ENCODE measurements around the gene ZDHHC24. TPM values are rescaled to one million over a fixed set of nuclear protein-coding genes. Genes with fewer than 3 reads are reported as not detected.

ZDHHC24 gene
- total RNA-seq, 1 experiment from 2014 or later = 26.9 TPM

DNA sequence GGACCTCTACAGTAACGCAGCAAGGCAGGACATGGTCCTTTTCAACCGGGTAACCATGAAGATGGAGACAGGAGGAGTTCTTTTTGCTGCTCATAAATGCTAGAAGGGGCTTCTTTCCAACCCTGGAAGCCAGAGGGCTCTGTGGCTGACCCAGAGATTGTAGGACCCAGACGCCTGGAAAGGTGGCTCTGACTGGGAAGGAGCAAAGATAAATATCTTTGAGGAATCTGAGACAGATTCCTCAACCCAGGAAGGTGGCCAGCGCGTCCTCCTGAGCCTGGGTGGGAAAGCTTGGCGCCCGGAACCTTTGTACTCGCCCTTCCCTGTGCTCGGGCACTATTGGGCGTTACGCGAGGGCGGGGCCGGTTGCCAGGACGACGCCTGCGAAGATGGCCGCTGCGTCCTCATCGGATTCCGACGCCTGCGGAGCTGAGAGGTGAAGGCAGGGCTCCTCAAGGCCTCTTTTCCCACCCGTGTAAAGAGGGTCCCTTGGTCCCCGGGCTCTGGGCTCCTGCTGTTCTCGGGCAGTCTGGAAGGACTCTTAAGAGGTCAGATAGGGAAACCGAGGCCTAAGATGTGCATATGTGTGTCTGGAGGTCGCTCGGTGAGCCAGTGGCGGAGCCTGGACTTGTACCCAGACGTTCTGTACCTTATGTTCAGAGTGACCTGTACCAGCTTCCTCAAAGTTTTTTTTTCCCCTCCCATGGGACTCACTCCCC, 35.4 kb downstream of the ZDHHC24 start, which contains the start of gene BBS1:
TSS of gene BBS1 (plus strand) at position 365 of the 719 bp plus-strand sequence. CDS start at position 390, 25 bp downstream.
- peaks cover 5% of the 10 kb centered on the region for H3K4me1 ChIP-seq
- no peaks in the 10 kb centered on the region for H3K27me3 ChIP-seq (replicated peaks; ENCODE audit: control insufficient read depth, insufficient read depth, low read length)
- peak within 1 kb of the TSS; percentile 52 for H3K4me3 ChIP-seq (ENCODE audit: low read depth, low read length)
- no peaks in the 10 kb centered on the region for H3K9me3 ChIP-seq
- H3K9me3 Mint-ChIP-seq (ENCODE audit: unreplicated experiment) = no peaks in the 10 kb centered on the region
- peak within 1 kb of the TSS; percentile 93 for H3K27ac Mint-ChIP-seq (ENCODE audit: unreplicated experiment)
- TF ChIP-seq, protein P1, sequence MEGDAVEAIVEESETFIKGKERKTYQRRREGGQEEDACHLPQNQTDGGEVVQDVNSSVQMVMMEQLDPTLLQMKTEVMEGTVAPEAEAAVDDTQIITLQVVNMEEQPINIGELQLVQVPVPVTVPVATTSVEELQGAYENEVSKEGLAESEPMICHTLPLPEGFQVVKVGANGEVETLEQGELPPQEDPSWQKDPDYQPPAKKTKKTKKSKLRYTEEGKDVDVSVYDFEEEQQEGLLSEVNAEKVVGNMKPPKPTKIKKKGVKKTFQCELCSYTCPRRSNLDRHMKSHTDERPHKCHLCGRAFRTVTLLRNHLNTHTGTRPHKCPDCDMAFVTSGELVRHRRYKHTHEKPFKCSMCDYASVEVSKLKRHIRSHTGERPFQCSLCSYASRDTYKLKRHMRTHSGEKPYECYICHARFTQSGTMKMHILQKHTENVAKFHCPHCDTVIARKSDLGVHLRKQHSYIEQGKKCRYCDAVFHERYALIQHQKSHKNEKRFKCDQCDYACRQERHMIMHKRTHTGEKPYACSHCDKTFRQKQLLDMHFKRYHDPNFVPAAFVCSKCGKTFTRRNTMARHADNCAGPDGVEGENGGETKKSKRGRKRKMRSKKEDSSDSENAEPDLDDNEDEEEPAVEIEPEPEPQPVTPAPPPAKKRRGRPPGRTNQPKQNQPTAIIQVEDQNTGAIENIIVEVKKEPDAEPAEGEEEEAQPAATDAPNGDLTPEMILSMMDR (IDR thresholded peaks at IDR 0.05; ENCODE audit: insufficient read depth in 1 of 2, low read depth in 1 of 2, low read length in 1 of 2, severe bottlenecking in 1 of 2, unreplicated experiment in 1 of 2) = no peak
- BruUV-seq (replicated peaks) = no TSS peak
- DNase-seq = peak; percentile 94 to 96
- ChIA-PET CTCF (interaction anchor here (0.6 to 1.1 kb wide), 5 partner anchors 19 to 168 kb away, joined by 3 to 6 read pairs (median 4); partner anchors contain the start of genes CCDC87 and CCS), POLR2A (interaction anchor here (0.6 to 1.4 kb wide), 4 partner anchors 30 to 168 kb away, joined by 4 to 6 read pairs (median 4); partner anchors contain the start of genes DPP3 and PELI3)
- H3K4me3 Mint-ChIP-seq (ENCODE audit: unreplicated experiment) = peak within 1 kb of the TSS; percentile 97
- peaks cover 8% of the 10 kb centered on the region for H3K4me1 Mint-ChIP-seq (ENCODE audit: low read depth, unreplicated experiment)
- no peaks in the 10 kb centered on the region for H3K27me3 Mint-ChIP-seq (ENCODE audit: insufficient read depth, unreplicated experiment)
- H3K36me3 ChIP-seq (ENCODE audit: control insufficient read depth, insufficient read depth, low read length) = no peaks in the 10 kb centered on the region
- peaks cover 19% of the 10 kb centered on the region for H3K36me3 Mint-ChIP-seq (ENCODE audit: insufficient read depth, unreplicated experiment)
- intact Hi-C loops (cut with micrococcal nuclease; ENCODE audit: unreplicated experiment) = loop anchor here (1.0 kb wide), 1 partner anchor 30 kb away; the partner anchor contains the start of gene DPP3

DNA sequence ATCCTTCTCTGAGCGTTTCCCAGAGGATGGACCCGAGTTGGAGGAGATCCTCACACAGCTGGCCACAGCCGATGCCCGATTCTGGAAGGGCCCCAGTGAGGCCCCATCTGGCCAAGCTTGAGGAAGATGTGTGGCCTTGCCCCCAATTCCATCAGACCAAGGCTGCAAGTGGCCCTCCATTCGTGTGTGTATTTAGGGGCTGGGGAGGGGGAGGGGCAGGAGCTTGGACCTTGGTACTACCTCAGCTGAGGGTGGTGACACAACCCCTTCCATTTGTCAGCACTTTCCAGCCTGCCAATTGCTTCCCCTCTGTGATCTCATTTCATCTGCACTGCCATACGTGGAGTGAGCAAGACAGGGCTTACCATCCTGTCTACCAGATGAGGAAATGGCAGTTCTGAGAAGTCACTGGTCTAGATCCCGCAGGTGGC, 36.7 kb downstream of the ZDHHC24 start:
- H3K27me3 ChIP-seq (replicated peaks; ENCODE audit: control insufficient read depth, insufficient read depth, low read length) = no peaks in the 10 kb centered on the region
- H3K4me1 ChIP-seq = peaks cover 5% of the 10 kb centered on the region
- POLR2A ChIA-PET = interaction anchor here (1.0 kb wide), 1 partner anchor 107 kb away, joined by 3 read pairs; the partner anchor contains the start of gene RBM14
- Mint-ChIP-seq H3K9me3 (ENCODE audit: unreplicated experiment) (no peaks in the 10 kb centered on the region), H3K4me3 (ENCODE audit: unreplicated experiment) (no peak overlapping the region), H3K27me3 (ENCODE audit: insufficient read depth, unreplicated experiment) (no peaks in the 10 kb centered on the region), H3K27ac (ENCODE audit: unreplicated experiment) (peak overlapping the region; percentile 93), H3K4me1 (ENCODE audit: low read depth, unreplicated experiment) (peaks cover 8% of the 10 kb centered on the region), H3K36me3 (ENCODE audit: insufficient read depth, unreplicated experiment) (peaks cover 13% of the 10 kb centered on the region)
- 0 out of 2 replicates have a peak, but pooled peaks cover 1% of the 10 kb centered on the region for H3K36me3 ChIP-seq (ENCODE audit: control insufficient read depth, insufficient read depth, low read length)
- intact Hi-C loops (cut with micrococcal nuclease; ENCODE audit: unreplicated experiment) = no loop called here
- DNase-seq = no peak
- no peaks in the 10 kb centered on the region for H3K9me3 ChIP-seq
- TF ChIP-seq, protein P1 (IDR thresholded peaks at IDR 0.05; ENCODE audit: insufficient read depth in 1 of 2, low read depth in 1 of 2, low read length in 1 of 2, severe bottlenecking in 1 of 2, unreplicated experiment in 1 of 2) = no peak
- BruUV-seq (replicated peaks) = no TSS peak
- H3K4me3 ChIP-seq (ENCODE audit: low read depth, low read length) = no peak overlapping the region
- CTCF ChIA-PET = no interaction called here

DNA sequence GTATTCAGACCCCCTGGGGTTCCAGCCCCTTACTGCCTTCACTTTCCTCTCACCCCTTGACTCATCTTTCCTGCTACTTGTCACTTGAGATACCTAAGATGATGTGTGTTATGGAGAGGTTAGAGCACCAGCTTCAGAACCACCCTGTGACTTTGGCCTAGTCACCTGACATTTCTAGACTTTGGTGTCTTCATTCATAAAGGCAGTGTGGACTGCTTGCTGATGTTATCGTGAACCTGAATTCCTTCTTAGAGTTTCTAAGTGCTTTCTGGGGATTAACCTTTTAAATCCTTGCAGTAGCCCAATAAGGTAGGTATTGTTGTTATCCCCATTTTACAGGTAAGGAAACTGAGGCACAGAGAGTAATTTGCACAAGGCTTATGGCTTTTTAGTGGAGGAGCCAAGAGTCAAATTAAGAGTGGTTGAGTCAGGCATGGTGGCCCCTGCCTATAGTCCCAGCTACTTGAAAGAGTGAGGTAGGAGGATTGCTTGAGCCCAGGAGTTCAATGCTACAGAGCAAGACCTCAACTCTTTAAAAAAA, 40.5 kb downstream of the ZDHHC24 start:
- no peak for DNase-seq
- 0 out of 2 replicates have a peak, but pooled peaks cover 1% of the 10 kb centered on the region for H3K36me3 ChIP-seq (ENCODE audit: control insufficient read depth, insufficient read depth, low read length)
- intact Hi-C loops (cut with micrococcal nuclease; ENCODE audit: unreplicated experiment) = no loop called here
- Mint-ChIP-seq H3K4me1 (ENCODE audit: low read depth, unreplicated experiment) (no peaks in the 10 kb centered on the region), H3K4me3 (ENCODE audit: unreplicated experiment) (no peak overlapping the region), H3K27me3 (ENCODE audit: insufficient read depth, unreplicated experiment) (no peaks in the 10 kb centered on the region), H3K9me3 (ENCODE audit: unreplicated experiment) (no peaks in the 10 kb centered on the region), H3K36me3 (ENCODE audit: insufficient read depth, unreplicated experiment) (peaks cover 26% of the 10 kb centered on the region), H3K27ac (ENCODE audit: unreplicated experiment) (no peak overlapping the region)
- no TSS peak for BruUV-seq (replicated peaks)
- H3K4me3 ChIP-seq (ENCODE audit: low read depth, low read length) = no peak overlapping the region
- H3K4me1 ChIP-seq = no peaks in the 10 kb centered on the region
- POLR2A ChIA-PET = interaction anchor here (0.6 kb wide), 1 partner anchor 8 kb away, joined by 3 read pairs; no protein-coding TSS in a partner anchor
- TF ChIP-seq, protein P1 (IDR thresholded peaks at IDR 0.05; ENCODE audit: insufficient read depth in 1 of 2, low read depth in 1 of 2, low read length in 1 of 2, severe bottlenecking in 1 of 2, unreplicated experiment in 1 of 2) = no peak
- H3K27me3 ChIP-seq (replicated peaks; ENCODE audit: control insufficient read depth, insufficient read depth, low read length) = no peaks in the 10 kb centered on the region
- H3K9me3 ChIP-seq = no peaks in the 10 kb centered on the region
- CTCF ChIA-PET = no interaction called here

Data from Caco-2 (cell line).